H1 (cell line): ENCODE measurements around the gene ABHD16A. TPM values are rescaled to one million over a fixed set of nuclear protein-coding genes. Genes with fewer than 3 reads are reported as not detected.

ENCODE experiments used
- CTCF ChIA-PET: fragments of 300-600 bp; sonication (Branson Sonifier 250); formaldehyde crosslinking; loops from one replicate; lab custom pipeline; 2021; ENCODE audit not compliant: partially characterized antibody; lab: Charles Lee
- POLR2A ChIA-PET: fragments of 300-600 bp; sonication (Branson Sonifier 250); formaldehyde crosslinking; loops from one replicate; lab custom pipeline; 2021; ENCODE audit warnings: inconsistent platforms; ENCODE audit not compliant: partially characterized antibody; lab: Charles Lee
- DNase-seq, 2 experiments: peaks; one replicate each; pipeline versions ENCODE4 v3.0.0 to v3.0.0-alpha.2; 2010 to 2022; ENCODE audit warnings: low spot score in 2 of 2, low read depth in 1 of 2, mixed read lengths in 1 of 2
- FAIRE-seq: peaks from 2 replicates; lab custom pipeline; 2011; peaks lifted over from hg19 to GRCh38; lab: Jason Lieb, UNC
- H2AFZ ChIP-seq: 2 replicates; pipeline ENCODE4 v1.8.1; 2012; ENCODE audit warnings: low read length, inconsistent platforms
- H2AK5ac ChIP-seq: 2 replicates; pipeline ENCODE4 v1.6.1; 2013; ENCODE audit warnings: low read depth, low read length
- H2BK120ac ChIP-seq: replicated peaks from 2 replicates; pipeline ENCODE3; 2013; ENCODE audit warnings: low read depth, low read length, inconsistent platforms
- H2BK12ac ChIP-seq: 2 replicates; pipeline ENCODE4 v1.6.1; 2013; ENCODE audit warnings: low read depth, low read length
- H2BK15ac ChIP-seq: 2 replicates; pipeline ENCODE4 v1.6.1; 2013; ENCODE audit warnings: low read length
- H2BK20ac ChIP-seq: 2 replicates; pipeline ENCODE4 v1.6.1; 2013; ENCODE audit warnings: low read length
- H2BK5ac ChIP-seq: 2 replicates; pipeline ENCODE4 v1.6.1; 2013; ENCODE audit warnings: low read depth, low read length
- H3K14ac ChIP-seq: 2 replicates; pipeline ENCODE4 v1.6.1; 2013; ENCODE audit warnings: inconsistent platforms; ENCODE audit not compliant: insufficient read length
- H3K18ac ChIP-seq: 2 replicates; pipeline ENCODE4 v1.6.1; 2013; ENCODE audit warnings: low read length; ENCODE audit errors: extremely low read depth
- H3K23ac ChIP-seq: 2 replicates; pipeline ENCODE4 v1.6.1; 2013; ENCODE audit warnings: inconsistent platforms; ENCODE audit not compliant: insufficient read length
- H3K23me2 ChIP-seq: 2 replicates; pipeline ENCODE4 v1.6.1; 2013; ENCODE audit warnings: low read depth, low read length
- H3K27ac ChIP-seq: 2 replicates; pipeline ENCODE4 v1.6.1; 2011; ENCODE audit warnings: low read depth, low read length, inconsistent platforms
- H3K27me3 ChIP-seq, 4 experiments: replicated peaks in 1 of 4; 1 replicate in 1 of 4; 2 replicates in 3 of 4; pipeline versions ENCODE4 v1.6.1 to v1.8.1; 2011 to 2013; ENCODE audit warnings: low read length in 3 of 4, mild to moderate bottlenecking in 3 of 4, inconsistent platforms in 2 of 4, mixed read lengths in 2 of 4, moderate library complexity in 1 of 4; ENCODE audit not compliant: control insufficient read depth in 3 of 4, insufficient read depth in 3 of 4; ENCODE audit errors: extremely low read depth in 1 of 4
- H3K36me3 ChIP-seq, 4 experiments: 2 replicates each; pipeline versions ENCODE4 v1.6.1 to v1.8.1; 2011 to 2013; ENCODE audit warnings: mild to moderate bottlenecking in 4 of 4, low read length in 3 of 4, moderate library complexity in 2 of 4, control low read depth in 1 of 4, inconsistent platforms in 1 of 4; ENCODE audit not compliant: insufficient read depth in 4 of 4, control insufficient read depth in 2 of 4
- H3K4ac ChIP-seq: replicated peaks from 2 replicates; pipeline ENCODE3; 2013; ENCODE audit warnings: low read length, low read depth, mixed read lengths, inconsistent platforms; ENCODE audit not compliant: insufficient read length
- H3K4me1 ChIP-seq, 4 experiments: replicated peaks in 1 of 4; 1 replicate in 1 of 4; 2 replicates in 3 of 4; pipeline versions ENCODE4 v1.6.1 to v1.8.1; 2011 to 2013; ENCODE audit warnings: low read length in 3 of 4, inconsistent platforms in 2 of 4, mixed read lengths in 1 of 4; ENCODE audit not compliant: insufficient read depth in 4 of 4, control insufficient read depth in 3 of 4
- H3K4me2 ChIP-seq, 2 experiments: 2 replicates each; pipeline versions ENCODE4 v1.6.1 to v1.8.1; 2011 to 2013; ENCODE audit warnings: low read depth in 2 of 2, low read length in 2 of 2, control low read depth in 1 of 2, inconsistent platforms in 1 of 2, mild to moderate bottlenecking in 1 of 2; ENCODE audit not compliant: insufficient read depth in 1 of 2
- H3K4me3 ChIP-seq, 4 experiments: fragments of 200-600, 300-600 bp in 1 of 4; sonication (generic), shearing (Covaris generic), sonication (Bioruptor Twin) in 1 of 4; 2 replicates each; pipeline versions ENCODE4 v1.5.1 to v1.8.1; 2011 to 2016; ENCODE audit warnings: low read length in 4 of 4, low read depth in 3 of 4, control low read depth in 2 of 4, inconsistent platforms in 2 of 4, mild to moderate bottlenecking in 2 of 4, mixed read lengths in 1 of 4, moderate library complexity in 1 of 4; ENCODE audit not compliant: insufficient read depth in 2 of 4; ENCODE audit errors: extremely low read depth in 1 of 4
- H3K56ac ChIP-seq: replicated peaks from 2 replicates; pipeline ENCODE3; 2013; ENCODE audit warnings: low read depth, mild to moderate bottlenecking, mixed read lengths, low read length, inconsistent platforms; ENCODE audit not compliant: insufficient read length
- H3K79me1 ChIP-seq: 2 replicates; pipeline ENCODE4 v1.6.1; 2013; ENCODE audit warnings: low read depth, low read length, control low read depth
- H3K79me2 ChIP-seq, 2 experiments: 2 replicates each; pipeline versions ENCODE4 v1.6.1 to v1.8.1; 2012 to 2013; ENCODE audit warnings: low read length in 2 of 2, mild to moderate bottlenecking in 2 of 2, inconsistent platforms in 1 of 2; ENCODE audit not compliant: insufficient read depth in 2 of 2, control insufficient read depth in 1 of 2
- H3K9ac ChIP-seq, 4 experiments: replicated peaks in 1 of 4; 1 replicate in 1 of 4; 2 replicates in 3 of 4; pipeline versions ENCODE4 v1.6.1 to v1.8.1; 2011 to 2013; ENCODE audit warnings: low read depth in 3 of 4, low read length in 3 of 4, control low read depth in 2 of 4, mild to moderate bottlenecking in 2 of 4, moderate library complexity in 2 of 4, inconsistent platforms in 1 of 4; ENCODE audit errors: extremely low read depth in 1 of 4
- H3K9me3 ChIP-seq, 2 experiments: 2 replicates each; pipeline versions ENCODE4 v1.6.1 to v1.8.1; 2012 to 2013; ENCODE audit warnings: mild to moderate bottlenecking in 2 of 2, moderate library complexity in 2 of 2, control low read depth in 1 of 2, inconsistent platforms in 1 of 2, low read depth in 1 of 2, low read length in 1 of 2, mixed read lengths in 1 of 2; ENCODE audit not compliant: insufficient read depth in 2 of 2
- H4K20me1 ChIP-seq, 2 experiments: replicated peaks in 1 of 2; 2 replicates each; pipeline versions ENCODE3 to v1.8.1; 2011 to 2013; ENCODE audit warnings: inconsistent platforms in 2 of 2, low read length in 2 of 2, mild to moderate bottlenecking in 1 of 2; ENCODE audit not compliant: insufficient read depth in 2 of 2, control insufficient read depth in 1 of 2
- H4K5ac ChIP-seq: 2 replicates; pipeline ENCODE4 v1.6.1; 2013; ENCODE audit warnings: low read length, low read depth, mixed read lengths, inconsistent platforms; ENCODE audit not compliant: insufficient read length
- H4K8ac ChIP-seq: 2 replicates; pipeline ENCODE4 v1.8.0; 2013; ENCODE audit warnings: mild to moderate bottlenecking, moderate library complexity, low read length, inconsistent platforms; ENCODE audit not compliant: insufficient read depth; ENCODE audit errors: extremely low read depth
- H4K91ac ChIP-seq: replicated peaks from 2 replicates; pipeline ENCODE3; 2013; ENCODE audit warnings: low read length, mixed read lengths, inconsistent platforms; ENCODE audit not compliant: insufficient read length
- GABPA ChIP-seq: IDR thresholded peaks from 2 replicates; pipeline ENCODE4 v1.6.1; 2011; ENCODE audit warnings: mild to moderate bottlenecking, low read length, moderate library complexity, borderline replicate concordance; ENCODE audit not compliant: insufficient read depth
- MAX ChIP-seq: IDR thresholded peaks from 2 replicates; pipeline ENCODE4 v1.6.1; 2012; ENCODE audit warnings: inconsistent platforms
- POLR2A ChIP-seq, 2 experiments: IDR thresholded peaks; 1 replicate in 1 of 2; 2 replicates in 1 of 2; pipeline ENCODE4 v1.6.1; 2011; ENCODE audit warnings: low read depth in 2 of 2, low read length in 2 of 2, mild to moderate bottlenecking in 2 of 2; ENCODE audit errors: control extremely low read depth in 1 of 2
- POLR2AphosphoS5 ChIP-seq: IDR thresholded peaks from 2 replicates; pipeline ENCODE4 v1.6.1; 2011; ENCODE audit warnings: low read depth, low read length
- TBP ChIP-seq: IDR thresholded peaks from 2 replicates; pipeline ENCODE4 v1.6.1; 2011; ENCODE audit warnings: low read depth, low read length, improper control_type of control experiment
- WGBS, 2 experiments: shearing (Covaris generic) in 1 of 2; methylation state at CpG; one replicate each; pipeline versions ENCODE4 v1.1.6 to v1.1.7; 2013 to 2015; ENCODE audit warnings: low lambda C conversion rate in 2 of 2, mixed read lengths in 2 of 2, inconsistent platforms in 1 of 2, low coverage in 1 of 2, missing lambda C conversion rate in 1 of 2; ENCODE audit not compliant: insufficient replicate concordance in 2 of 2, insufficient coverage in 1 of 2, insufficient read length in 1 of 2; ENCODE audit errors: extremely low coverage in 1 of 2, missing lambda C conversion rate in 1 of 2; 5-methylcytosine and 5-hydroxymethylcytosine counted together
- polyA plus RNA-seq, 7 experiments: library from polyadenylated mRNA; depleted of rRNA in 3 of 7; stranded (reverse) in 5 of 7; unstranded in 2 of 7; fragments of >200 nt in 5 of 7; fragments of 200-250 nt in 2 of 7; gene quantifications; 1 replicate in 5 of 7; 2 replicates in 1 of 7; 4 replicates in 1 of 7; pipeline versions ENCODE4 v1.2.1 to v1.2.3, GENCODE V29; 2011 to 2013; ENCODE audit warnings: missing spikeins in 2 of 7, mixed read lengths in 2 of 7
- total RNA-seq: library from RNA; stranded (reverse); fragmentation: NEBNext Ultra II Directional; extraction: Animal tissue kit (Norgen Biotek cat#: 25700); gene quantifications from 2 replicates; pipeline ENCODE4 v1.2.1, GENCODE V29; 2021

Gene ABHD16A
- total and polyA plus RNA-seq, 2 of the 8 experiments (the other 6 are each of a cell fraction or from before 2014, with no cell fraction given) = 32.9 to 40.2 TPM

- peaks cover 3% of the 10 kb centered on the region; the same call in 1 of the 2 replicates for H3K79me1 ChIP-seq
- H4K91ac ChIP-seq = no peak overlapping the region
- FAIRE-seq = no peak
- no peaks in the 10 kb centered on the region for H3K4me1 ChIP-seq
- no peaks in the 10 kb centered on the region for H3K23me2 ChIP-seq
- no peak overlapping the region for H2BK15ac ChIP-seq
- H3K56ac ChIP-seq = no peak overlapping the region
- H3K79me2 ChIP-seq = no peaks in the 10 kb centered on the region
- CTCF ChIA-PET = interaction anchor here (0.8 to 1.8 kb wide), 5 partner anchors 14 to 40 kb away, joined by 3 to 4 read pairs (median 4); partner anchors contain the start of gene GPANK1
- no peaks in the 10 kb centered on the region for H3K27me3 ChIP-seq
- no peak overlapping the region for H3K18ac ChIP-seq
- peaks cover 61 to 94% (median 77%) of the 10 kb centered on the region in 4 experiments for H3K36me3 ChIP-seq
- H3K9me3 ChIP-seq = no peaks in the 10 kb centered on the region
- peaks cover 12 to 13% of the 10 kb centered on the region in 2 experiments for H4K20me1 ChIP-seq
- no peak overlapping the region for H2BK20ac ChIP-seq
- H4K5ac ChIP-seq = no peak overlapping the region
- H3K4ac ChIP-seq = no peak overlapping the region
- POLR2A ChIA-PET = interaction anchor here (0.6 to 34.9 kb wide), 29 partner anchors 6 to 333 kb away, joined by 3 to 883 read pairs (median 4); partner anchors contain the start of genes ABHD16A, AIF1, APOM and BAG6
- H3K14ac ChIP-seq = no peak overlapping the region
- H3K4me2 ChIP-seq = no peak overlapping the region
- no peak overlapping the region for H2BK5ac ChIP-seq
- H2BK120ac ChIP-seq = no peak overlapping the region
- H2AK5ac ChIP-seq = no peak overlapping the region
- H3K27ac ChIP-seq = no peak overlapping the region
- no peak overlapping the region for H2AFZ ChIP-seq
- no peak overlapping the region for H3K23ac ChIP-seq
- no peak for DNase-seq
- 92% methylated on average over 9 of the region's 9 CpGs; no CpG with 5 or more reads in 1 of the 2 experiments for WGBS, 2 experiments
- no peak overlapping the region for H2BK12ac ChIP-seq
- H4K8ac ChIP-seq = no peak overlapping the region
- H3K9ac ChIP-seq = no peak overlapping the region
- TF ChIP-seq MAX = no peak
- TF ChIP-seq POLR2A (IDR thresholded peaks at IDR 0.05; ENCODE audit: control extremely low read depth in 1 of 2, low read depth in 2 of 2, low read length in 2 of 2) = peak in 1 of 2 experiments; percentile 51; a peak in 1 of 3 replicates
- no peak for TF ChIP-seq GABPA
- TF ChIP-seq TBP = no peak
- TF ChIP-seq POLR2AphosphoS5 = peak; percentile 61; the same call in 1 of the 2 replicates
- H3K4me3 ChIP-seq = no peak overlapping the region
Observed at GRCh38 chr6:31639043-31639442, 64.1 kb downstream of the ABHD16A start.
